ENCODE results near the gene FGFR2. TPM values are rescaled to one million over a fixed set of nuclear protein-coding genes. Genes with fewer than 3 reads are reported as not detected.

Gene FGFR2
- polyA plus RNA-seq, 3 donors: 86.5 to 134 (median 104) TPM

DNA sequence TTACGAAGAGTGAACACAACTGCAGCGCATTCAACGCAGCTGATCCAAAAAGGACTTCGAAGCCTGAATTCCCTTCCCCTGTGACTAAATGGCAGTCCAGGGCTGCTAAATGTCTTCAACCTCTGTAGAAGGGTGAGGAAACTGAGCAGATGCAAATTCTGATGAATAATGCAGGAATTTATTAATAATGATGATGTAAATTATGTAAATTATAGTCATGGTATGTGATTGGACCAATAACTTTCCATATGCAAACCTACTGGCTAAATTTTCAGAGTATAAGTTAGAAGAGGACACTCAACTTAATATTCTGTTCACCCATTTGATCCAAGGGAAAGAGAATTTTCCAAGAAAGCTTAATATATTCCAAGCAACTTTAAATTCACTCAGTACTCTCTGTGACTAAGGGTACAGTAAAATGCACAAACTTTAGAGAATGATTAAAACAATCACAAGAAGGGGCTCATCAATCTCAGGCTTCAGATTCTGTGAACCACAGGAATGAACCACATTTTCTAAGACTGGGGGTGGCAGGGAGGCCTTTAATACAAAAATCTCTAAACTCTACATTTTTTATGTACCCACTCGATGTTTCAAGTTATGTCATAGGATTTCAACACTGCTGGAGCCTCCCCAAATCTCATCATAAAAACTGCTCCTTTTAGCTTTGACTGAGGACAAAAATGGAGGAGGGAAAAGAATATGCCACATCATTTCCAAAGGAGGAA lies 3.5 kb downstream of the FGFR2 start:
- DNase-seq (ENCODE audit: extremely low read depth in 1 of 11, low read depth in 9 of 11, low spot score in 4 of 11): no peak

DNA sequence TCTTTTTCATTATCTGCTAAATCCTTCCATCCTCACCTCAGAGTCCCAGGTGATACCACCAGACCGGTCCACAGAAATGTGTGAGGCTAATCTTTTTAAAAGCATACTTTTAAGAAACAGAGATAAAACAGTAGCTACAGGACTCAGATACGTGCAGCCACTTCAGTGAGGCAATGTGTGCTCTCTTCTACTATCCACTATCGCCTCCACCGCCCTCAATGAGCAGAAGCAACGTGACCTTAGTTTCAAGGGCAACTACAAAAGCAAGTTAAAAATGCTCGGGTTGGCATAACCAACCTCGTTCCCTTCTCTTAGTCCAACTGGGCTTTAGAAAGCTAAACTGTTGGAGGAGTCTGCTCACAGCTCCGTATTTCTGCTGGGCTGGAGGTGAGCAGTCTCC lies 4.2 kb downstream of the FGFR2 start:
- DNase-seq (ENCODE audit: extremely low read depth in 1 of 11, low read depth in 9 of 11, low spot score in 4 of 11): no peak

GRCh38 chr10:121593281-121594075 lies 4.8 kb downstream of the FGFR2 start:
- DNase-seq (ENCODE audit: extremely low read depth in 1 of 11, low read depth in 9 of 11, low spot score in 4 of 11): no peak

GRCh38 chr10:121592155-121592890 lies 5.9 kb downstream of the FGFR2 start:
- no peak for DNase-seq (ENCODE audit: extremely low read depth in 1 of 11, low read depth in 9 of 11, low spot score in 4 of 11)

DNA sequence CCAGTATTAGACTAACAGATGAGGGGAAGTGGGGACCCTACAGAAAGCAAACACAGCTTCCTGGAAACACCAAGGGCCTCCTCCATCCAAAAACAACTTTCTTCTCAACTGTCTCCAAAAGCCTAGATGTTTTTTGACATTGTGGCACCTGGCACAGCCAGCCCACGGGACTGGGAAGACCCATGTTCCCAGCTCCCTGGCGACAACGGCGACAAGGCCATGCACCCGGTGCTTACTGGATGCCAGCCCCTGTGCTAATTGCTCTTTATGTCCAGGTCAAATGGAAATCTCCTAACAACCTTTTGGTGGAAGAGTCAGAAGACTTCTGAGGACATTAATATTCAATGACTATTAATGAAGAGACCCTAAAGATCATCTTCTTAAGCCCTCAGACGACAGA lies 7.1 kb downstream of the FGFR2 start:
- DNase-seq (ENCODE audit: extremely low read depth in 1 of 11, low read depth in 9 of 11, low spot score in 4 of 11): no peak

GRCh38 chr10:121590772-121591171 lies 7.5 kb downstream of the FGFR2 start:
- no peak for DNase-seq (ENCODE audit: extremely low read depth in 1 of 11, low read depth in 9 of 11, low spot score in 4 of 11)

DNA sequence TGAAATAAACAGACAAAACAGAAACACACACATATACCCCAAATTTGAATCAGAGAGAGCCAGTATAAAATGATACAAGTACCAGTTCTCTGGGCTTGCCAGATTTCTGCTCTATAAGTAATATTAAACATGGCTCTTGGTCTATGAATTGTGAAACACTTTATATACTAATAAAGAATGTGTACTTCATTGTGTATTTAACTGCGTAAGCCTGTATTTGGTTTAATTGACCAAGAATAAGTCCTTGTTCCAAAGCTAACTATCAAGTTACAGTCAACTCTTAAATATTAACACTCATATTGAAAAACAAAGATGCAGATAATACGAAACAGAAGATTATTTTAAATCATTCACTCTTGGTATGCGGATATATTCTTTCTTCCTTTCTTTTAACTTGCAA lies 8.7 kb downstream of the FGFR2 start:
- DNase-seq (ENCODE audit: extremely low read depth in 1 of 11, low read depth in 9 of 11, low spot score in 4 of 11): no peak

GRCh38 chr10:121583857-121584256 lies 14.4 kb downstream of the FGFR2 start:
- DNase-seq (ENCODE audit: extremely low read depth in 1 of 11, low read depth in 9 of 11, low spot score in 4 of 11): no peak

- DNase-seq (ENCODE audit: extremely low read depth in 1 of 11, low read depth in 9 of 11, low spot score in 4 of 11): no peak
These were observed 15.0 kb downstream of the FGFR2 start for GRCh38 chr10:121583258-121583657.

- peak in 4 of 11 donors; percentile 58 to 78 (median 72) for DNase-seq (ENCODE audit: extremely low read depth in 1 of 11, low read depth in 9 of 11, low spot score in 4 of 11)
These were observed 17.7 kb downstream of the FGFR2 start for GRCh38 chr10:121580276-121581116.

- DNase-seq (ENCODE audit: extremely low read depth in 1 of 11, low read depth in 9 of 11, low spot score in 4 of 11): no peak
These were observed 18.6 kb downstream of the FGFR2 start for GRCh38 chr10:121579656-121580055.

GRCh38 chr10:121578965-121579364 lies 19.3 kb downstream of the FGFR2 start:
- DNase-seq (ENCODE audit: extremely low read depth in 1 of 11, low read depth in 9 of 11, low spot score in 4 of 11): no peak

- no peak for DNase-seq (ENCODE audit: extremely low read depth in 1 of 11, low read depth in 9 of 11, low spot score in 4 of 11)
These were observed 19.9 kb downstream of the FGFR2 start for GRCh38 chr10:121578298-121578697.

DNA sequence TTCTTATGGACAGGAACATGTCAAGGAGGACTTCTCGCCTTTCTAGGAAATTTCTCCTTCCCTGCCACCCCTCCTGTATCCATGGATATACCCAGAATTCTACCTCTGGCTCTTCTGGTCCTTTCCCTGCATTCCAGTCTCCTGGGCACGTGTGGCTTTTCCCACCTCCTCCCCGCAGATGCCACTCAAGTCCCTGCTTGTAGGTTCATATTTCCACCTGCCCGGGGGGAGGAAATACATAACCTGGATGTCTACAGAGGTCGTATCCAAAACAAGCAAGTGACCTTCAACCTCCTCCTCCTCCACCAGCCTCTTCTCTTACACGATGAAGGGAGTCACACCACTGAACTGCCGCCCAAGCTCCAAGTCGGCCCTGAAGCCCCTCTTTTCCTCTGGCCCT lies 20.7 kb downstream of the FGFR2 start:
- no peak for DNase-seq (ENCODE audit: extremely low read depth in 1 of 11, low read depth in 9 of 11, low spot score in 4 of 11)

DNA sequence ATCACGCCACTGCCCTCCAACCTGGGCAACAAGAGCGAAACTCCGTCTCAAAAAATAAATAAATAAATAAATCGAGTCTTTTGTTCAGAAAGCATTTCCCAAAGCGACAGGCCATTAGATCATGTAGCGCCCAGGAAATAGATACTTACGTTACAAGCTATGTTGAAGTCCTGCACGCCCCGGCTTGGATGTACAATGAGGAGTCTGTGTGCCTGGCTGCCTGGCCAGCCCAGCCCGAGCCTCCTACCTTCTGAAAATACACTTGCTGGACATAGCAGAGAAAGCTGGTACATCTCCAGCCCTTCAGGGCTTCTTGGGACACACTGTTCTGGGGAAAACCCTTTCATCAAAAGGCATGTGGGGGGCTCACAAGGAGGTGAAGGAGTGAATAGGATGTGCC lies 22.1 kb downstream of the FGFR2 start:
- DNase-seq (ENCODE audit: extremely low read depth in 1 of 11, low read depth in 9 of 11, low spot score in 4 of 11): no peak

GRCh38 chr10:121574519-121575166 lies 23.6 kb downstream of the FGFR2 start:
- no peak for DNase-seq (ENCODE audit: extremely low read depth in 1 of 11, low read depth in 9 of 11, low spot score in 4 of 11)

- no peak for DNase-seq (ENCODE audit: extremely low read depth in 1 of 11, low read depth in 9 of 11, low spot score in 4 of 11)
These were observed 24.7 kb downstream of the FGFR2 start for GRCh38 chr10:121573538-121573941.

GRCh38 chr10:121572859-121573537 lies 25.2 kb downstream of the FGFR2 start:
- no peak for DNase-seq (ENCODE audit: extremely low read depth in 1 of 11, low read depth in 9 of 11, low spot score in 4 of 11)
